Stimulated activated memory B cell treated with anti-CD40 and anti-IgM and Interleukin-4, amounts not matched to agents 10 μg/mL and 1 μg/mL and 100 μg/mL, for 72 hours (primary cell): ENCODE results near the gene PLAAT4.

ENCODE experiments used
- ATAC-seq: fragments of 150-1000 bp; cut with Tn5 transposase; 2 replicates; pipeline ENCODE4 v1.10.0; 2021
- H3K27ac Mint-ChIP-seq: one replicate; pipeline ENCODE4 v1.8.0; 2022; ENCODE audit warnings: mild to moderate bottlenecking, mixed read lengths
- H3K27me3 Mint-ChIP-seq: one replicate; pipeline ENCODE4 v1.8.0; 2022; ENCODE audit warnings: mixed read lengths
- H3K36me3 Mint-ChIP-seq: one replicate; pipeline ENCODE4 v1.8.0; 2022; ENCODE audit warnings: mixed read lengths
- H3K4me1 Mint-ChIP-seq: one replicate; pipeline ENCODE4 v1.8.0; 2022; ENCODE audit warnings: mixed read lengths
- H3K4me3 Mint-ChIP-seq: one replicate; pipeline ENCODE4 v1.8.0; 2022; ENCODE audit warnings: mild to moderate bottlenecking, moderate library complexity, mixed read lengths
- H3K9me3 Mint-ChIP-seq: one replicate; pipeline ENCODE4 v1.8.0; 2022; ENCODE audit warnings: mixed read lengths

PLAAT4 gene

DNA sequence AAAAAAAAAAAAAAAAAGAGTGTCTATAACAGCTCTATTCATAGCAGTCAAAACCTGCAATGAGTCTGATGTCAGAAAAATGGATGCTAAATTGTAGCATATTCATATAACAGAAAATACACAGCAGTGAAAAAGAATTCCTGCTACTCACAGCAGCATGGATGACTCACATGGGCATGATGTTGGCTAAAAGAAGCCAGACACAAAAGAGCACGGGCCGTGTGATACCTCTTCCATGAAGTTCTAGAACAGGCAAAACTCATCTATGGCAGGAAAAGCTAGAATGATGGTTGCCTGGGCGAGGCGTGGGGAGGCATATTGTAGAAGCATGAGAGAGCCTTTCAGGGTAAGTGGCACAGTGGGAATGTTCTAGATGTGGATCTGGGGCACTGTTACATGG, 58.7 kb downstream of the PLAAT4 start:
- no peak overlapping the region for H3K4me3 Mint-ChIP-seq
- H3K9me3 Mint-ChIP-seq = no peaks in the 10 kb centered on the region
- H3K36me3 Mint-ChIP-seq = peaks cover 13% of the 10 kb centered on the region
- H3K4me1 Mint-ChIP-seq = peaks cover 12% of the 10 kb centered on the region
- no peak for ATAC-seq
- no peak overlapping the region for H3K27ac Mint-ChIP-seq
- no peaks in the 10 kb centered on the region for H3K27me3 Mint-ChIP-seq
